Measurements from ENCODE around the gene SSC5D. TPM values are rescaled to one million over a fixed set of nuclear protein-coding genes. Genes with fewer than 3 reads are reported as not detected.
A peak's percentile ranks its signal among the peaks of the same experiment; 100 is the strongest.

SSC5D gene
- total and polyA plus RNA-seq, 9 of the 15 experiments (the other 6 are each of a cell fraction or from before 2014, with no cell fraction given) = 0.04 to 0.71 (median 0.14) TPM; not detected in 2

DNA sequence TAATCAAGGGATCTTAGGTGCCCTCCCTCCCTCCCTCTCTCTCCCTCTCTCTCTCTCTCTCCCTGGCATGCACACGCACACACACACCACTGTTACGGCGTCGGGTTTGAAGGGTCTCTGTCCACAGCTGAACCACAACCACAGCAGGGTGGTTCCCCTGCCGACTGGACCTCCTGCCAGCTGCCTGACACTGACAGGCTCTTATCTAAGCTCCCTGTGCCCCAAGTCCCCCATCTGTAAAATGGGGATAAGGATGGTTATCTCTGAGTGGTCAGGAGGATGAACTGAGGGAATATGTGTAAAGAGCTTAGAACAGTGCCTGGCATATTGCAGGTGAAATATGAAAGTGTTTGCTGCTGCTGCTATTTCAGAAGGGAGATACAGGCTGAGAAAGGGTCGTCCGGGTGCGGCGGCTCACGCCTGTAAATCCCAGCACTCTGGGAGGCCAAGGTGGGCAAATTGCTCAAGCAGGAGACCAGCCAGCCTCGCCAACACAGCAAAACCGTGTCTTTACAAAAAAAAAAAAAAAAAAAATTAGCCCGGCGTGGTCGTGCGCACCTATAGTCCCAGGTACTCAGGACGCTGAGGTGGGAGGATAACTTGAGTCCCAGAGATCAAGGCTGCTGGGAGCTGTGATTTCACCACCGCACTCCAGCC lies 44.3 kb upstream of the SSC5D start (continued):
- TF ChIP-seq ATF1 (CRISPR knock-in tag; IDR thresholded peaks at IDR 0.05) (no peak), ATF1 (tag; IDR thresholded peaks at IDR 0.05) (no peak), RAD51 (IDR thresholded peaks at IDR 0.05; ENCODE audit: borderline replicate concordance, low read depth) (no peak), THAP12 (CRISPR knock-in tag; IDR thresholded peaks at IDR 0.05) (no peak), CREM (IDR thresholded peaks at IDR 0.05; ENCODE audit: low read depth) (no peak), KLF16 (IDR thresholded peaks at IDR 0.05) (peak; percentile 25; the same call in 1 of the 2 replicates), CLOCK (CRISPR knock-in tag; IDR thresholded peaks at IDR 0.05; ENCODE audit: borderline replicate concordance) (no peak), FOSL1 (tag; conservative IDR thresholded peaks at IDR 0.05) (no peak), RBM25 (IDR thresholded peaks at IDR 0.05; ENCODE audit: low read depth, low read length, severe bottlenecking) (peak; percentile 29), BCOR (IDR thresholded peaks at IDR 0.05) (peak; percentile 66; the same call in 1 of the 2 replicates), FOXJ2 (tag; IDR thresholded peaks at IDR 0.05) (no peak), MTA2 (IDR thresholded peaks at IDR 0.05; ENCODE audit: low read depth) (peak; percentile 37; the same call in 1 of the 2 replicates), NFRKB (IDR thresholded peaks at IDR 0.05; ENCODE audit: low read depth) (no peak), EHMT2 (IDR thresholded peaks at IDR 0.05) (no peak), U2AF1 (optimal IDR thresholded peaks at IDR 0.05; ENCODE audit: low read depth, low read length) (no peak), NR3C1 (CRISPR knock-in tag; IDR thresholded peaks at IDR 0.05) (no peak), ZNF133 (CRISPR knock-in tag; IDR thresholded peaks at IDR 0.05) (no peak)
- TF ChIP-seq, protein P1, sequence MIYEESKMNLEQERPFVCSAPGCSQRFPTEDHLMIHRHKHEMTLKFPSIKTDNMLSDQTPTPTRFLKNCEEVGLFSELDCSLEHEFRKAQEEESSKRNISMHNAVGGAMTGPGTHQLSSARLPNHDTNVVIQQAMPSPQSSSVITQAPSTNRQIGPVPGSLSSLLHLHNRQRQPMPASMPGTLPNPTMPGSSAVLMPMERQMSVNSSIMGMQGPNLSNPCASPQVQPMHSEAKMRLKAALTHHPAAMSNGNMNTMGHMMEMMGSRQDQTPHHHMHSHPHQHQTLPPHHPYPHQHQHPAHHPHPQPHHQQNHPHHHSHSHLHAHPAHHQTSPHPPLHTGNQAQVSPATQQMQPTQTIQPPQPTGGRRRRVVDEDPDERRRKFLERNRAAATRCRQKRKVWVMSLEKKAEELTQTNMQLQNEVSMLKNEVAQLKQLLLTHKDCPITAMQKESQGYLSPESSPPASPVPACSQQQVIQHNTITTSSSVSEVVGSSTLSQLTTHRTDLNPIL (CRISPR knock-in tag; IDR thresholded peaks at IDR 0.05) = no peak
- TF ChIP-seq, protein P2, sequence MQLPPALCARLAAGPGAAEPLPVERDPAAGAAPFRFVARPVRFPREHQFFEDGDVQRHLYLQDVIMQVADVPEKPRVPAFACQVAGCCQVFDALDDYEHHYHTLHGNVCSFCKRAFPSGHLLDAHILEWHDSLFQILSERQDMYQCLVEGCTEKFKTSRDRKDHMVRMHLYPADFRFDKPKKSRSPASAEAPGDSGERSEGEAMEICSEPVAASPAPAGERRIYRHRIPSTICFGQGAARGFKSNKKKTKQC (CRISPR knock-in tag; IDR thresholded peaks at IDR 0.05) = no peak
- TF ChIP-seq, protein P3, sequence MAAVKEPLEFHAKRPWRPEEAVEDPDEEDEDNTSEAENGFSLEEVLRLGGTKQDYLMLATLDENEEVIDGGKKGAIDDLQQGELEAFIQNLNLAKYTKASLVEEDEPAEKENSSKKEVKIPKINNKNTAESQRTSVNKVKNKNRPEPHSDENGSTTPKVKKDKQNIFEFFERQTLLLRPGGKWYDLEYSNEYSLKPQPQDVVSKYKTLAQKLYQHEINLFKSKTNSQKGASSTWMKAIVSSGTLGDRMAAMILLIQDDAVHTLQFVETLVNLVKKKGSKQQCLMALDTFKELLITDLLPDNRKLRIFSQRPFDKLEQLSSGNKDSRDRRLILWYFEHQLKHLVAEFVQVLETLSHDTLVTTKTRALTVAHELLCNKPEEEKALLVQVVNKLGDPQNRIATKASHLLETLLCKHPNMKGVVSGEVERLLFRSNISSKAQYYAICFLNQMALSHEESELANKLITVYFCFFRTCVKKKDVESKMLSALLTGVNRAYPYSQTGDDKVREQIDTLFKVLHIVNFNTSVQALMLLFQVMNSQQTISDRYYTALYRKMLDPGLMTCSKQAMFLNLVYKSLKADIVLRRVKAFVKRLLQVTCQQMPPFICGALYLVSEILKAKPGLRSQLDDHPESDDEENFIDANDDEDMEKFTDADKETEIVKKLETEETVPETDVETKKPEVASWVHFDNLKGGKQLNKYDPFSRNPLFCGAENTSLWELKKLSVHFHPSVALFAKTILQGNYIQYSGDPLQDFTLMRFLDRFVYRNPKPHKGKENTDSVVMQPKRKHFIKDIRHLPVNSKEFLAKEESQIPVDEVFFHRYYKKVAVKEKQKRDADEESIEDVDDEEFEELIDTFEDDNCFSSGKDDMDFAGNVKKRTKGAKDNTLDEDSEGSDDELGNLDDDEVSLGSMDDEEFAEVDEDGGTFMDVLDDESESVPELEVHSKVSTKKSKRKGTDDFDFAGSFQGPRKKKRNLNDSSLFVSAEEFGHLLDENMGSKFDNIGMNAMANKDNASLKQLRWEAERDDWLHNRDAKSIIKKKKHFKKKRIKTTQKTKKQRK (IDR thresholded peaks at IDR 0.05; ENCODE audit: borderline replicate concordance, low read depth, low read length) = no peak
